SK-N-SH (cell line): ENCODE measurements around the gene CSNK1E. TPM values are rescaled to one million over a fixed set of nuclear protein-coding genes. Genes with fewer than 3 reads are reported as not detected.

Experiments used
- CTCF ChIA-PET: fragments of 300-600, 350-600 bp; formaldehyde crosslinking; extraction: SDS; loops from one replicate; lab custom pipeline; 2021; lab: Yijun Ruan, JAX
- POLR2A ChIA-PET: fragments of 350-600 bp; sonication (Branson Sonifier 250); formaldehyde crosslinking; extraction: SDS; loops from one replicate; lab custom pipeline; 2020; ENCODE audit warnings: antibody characterized with exemption, inconsistent platforms; lab: Yijun Ruan, JAX
- DNase-seq: peaks from one replicate; pipeline ENCODE4 v3.0.0; 2012
- H2AFZ ChIP-seq: fragments of 200-600 bp; sonication (generic); 2 replicates; pipeline ENCODE4 v1.8.1; 2016; ENCODE audit warnings: antibody characterized with exemption, mild to moderate bottlenecking, low read depth
- H3F3A ChIP-seq: fragments of 200-600 bp; sonication (generic); replicated peaks from 2 replicates; pipeline ENCODE3; 2016; ENCODE audit warnings: antibody characterized with exemption, mild to moderate bottlenecking; ENCODE audit not compliant: insufficient read depth
- H3K27ac ChIP-seq, 2 experiments: fragments of 200-500 bp in 1 of 2; fragments of 200-600 bp in 1 of 2; sonication (Bioruptor generic) in 1 of 2; sonication (generic), shearing (Covaris generic) in 1 of 2; 2 replicates each; pipeline versions ENCODE4 v1.5.1 to v1.6.1; 2014 to 2016; ENCODE audit warnings: low read depth in 2 of 2, inconsistent platforms in 1 of 2, low read length in 1 of 2, mild to moderate bottlenecking in 1 of 2, mixed read lengths in 1 of 2
- H3K27me3 ChIP-seq: fragments of 200-600 bp; sonication (generic), shearing (Covaris generic); 2 replicates; pipeline ENCODE4 v1.6.1; 2016; ENCODE audit warnings: mixed run types; ENCODE audit not compliant: insufficient read depth
- H3K36me3 ChIP-seq, 2 experiments: fragments of 200-500 bp in 1 of 2; fragments of 200-600 bp in 1 of 2; sonication (Bioruptor generic) in 1 of 2; sonication (generic) in 1 of 2; replicated peaks in 1 of 2; 2 replicates each; pipeline versions ENCODE3 to v1.5.1; 2014 to 2016; ENCODE audit warnings: low read length in 1 of 2, mild to moderate bottlenecking in 1 of 2; ENCODE audit not compliant: insufficient read depth in 2 of 2, control insufficient read depth in 1 of 2
- H3K4me1 ChIP-seq, 2 experiments: fragments of 200-500 bp in 1 of 2; fragments of 200-600 bp in 1 of 2; sonication (Bioruptor generic) in 1 of 2; sonication (generic), shearing (Covaris generic) in 1 of 2; 2 replicates each; pipeline versions ENCODE4 v1.5.1 to v1.6.1; 2014 to 2016; ENCODE audit warnings: low read depth in 1 of 2, low read length in 1 of 2, mixed run types in 1 of 2; ENCODE audit not compliant: insufficient read depth in 2 of 2, control insufficient read depth in 1 of 2
- H3K4me2 ChIP-seq: fragments of 200-600 bp; sonication (generic), shearing (Covaris generic); 2 replicates; pipeline ENCODE4 v1.6.1; 2017; ENCODE audit warnings: mixed run types
- H3K4me3 ChIP-seq, 2 experiments: fragments of 200-500 bp in 1 of 2; fragments of 200-600 bp in 1 of 2; sonication (Bioruptor generic) in 1 of 2; sonication (generic), shearing (Covaris generic) in 1 of 2; 2 replicates each; pipeline versions ENCODE4 v1.5.1 to v1.8.1; 2014 to 2016; ENCODE audit warnings: low read depth in 2 of 2, inconsistent platforms in 1 of 2, low read length in 1 of 2, mild to moderate bottlenecking in 1 of 2, mixed read lengths in 1 of 2, moderate library complexity in 1 of 2
- H3K79me2 ChIP-seq: fragments of 200-600 bp; sonication (generic); 2 replicates; pipeline ENCODE4 v1.8.1; 2017; ENCODE audit warnings: mild to moderate bottlenecking; ENCODE audit not compliant: insufficient read depth
- H3K9ac ChIP-seq: fragments of 200-600 bp; sonication (generic); 2 replicates; pipeline ENCODE4 v1.6.1; 2017; ENCODE audit warnings: mixed run types
- H3K9me2 ChIP-seq: fragments of 200-600 bp; sonication (generic); 2 replicates; pipeline ENCODE4 v1.6.1; 2017; ENCODE audit warnings: mixed run types
- H3K9me3 ChIP-seq: fragments of 200-600 bp; sonication (generic); 2 replicates; pipeline ENCODE4 v1.6.1; 2017; ENCODE audit warnings: mixed run types, mild to moderate bottlenecking, moderate library complexity
- H4K20me1 ChIP-seq: fragments of 200-600 bp; sonication (generic); 2 replicates; pipeline ENCODE4 v1.6.1; 2017; ENCODE audit warnings: mild to moderate bottlenecking, mixed run types; ENCODE audit not compliant: insufficient read depth
- CHD2 ChIP-seq: fragments of 150-350 bp; IDR thresholded peaks from 2 replicates; pipeline ENCODE4 v1.6.1; 2018; ENCODE audit warnings: low read length; ENCODE audit not compliant: partially characterized antibody
- CTCF ChIP-seq: fragments of 200-600 bp; sonication (generic); IDR thresholded peaks from 2 replicates; pipeline ENCODE4 v1.6.1; 2017; ENCODE audit warnings: antibody characterized with exemption, mild to moderate bottlenecking, moderate library complexity
- EP300 ChIP-seq, 2 experiments: IDR thresholded peaks; 2 replicates each; pipeline versions ENCODE4 v1.4.0 to v1.6.1; 2012; ENCODE audit warnings: borderline replicate concordance in 1 of 2, low read depth in 1 of 2, low read length in 1 of 2
- FOSL2 ChIP-seq: IDR thresholded peaks from 2 replicates; pipeline ENCODE4 v1.4.0; 2012; ENCODE audit warnings: low read depth, mild to moderate bottlenecking, moderate library complexity, borderline replicate concordance
- FOXJ3 ChIP-seq: sonication (generic); formaldehyde crosslinking; IDR thresholded peaks from 2 replicates; pipeline ENCODE4 v1.5.1; 2020; ENCODE audit warnings: mild to moderate bottlenecking, missing genetic modification reagents
- GABPA ChIP-seq: IDR thresholded peaks from 2 replicates; pipeline ENCODE4 v1.4.0; 2012; ENCODE audit warnings: low read depth, mild to moderate bottlenecking
- IRF3 ChIP-seq: fragments of 150-350 bp; IDR thresholded peaks from 2 replicates; pipeline ENCODE4 v1.6.1; 2016; ENCODE audit warnings: mild to moderate bottlenecking, low read depth, low read length
- JUND ChIP-seq: IDR thresholded peaks from 2 replicates; pipeline ENCODE4 v1.4.0; 2012
- NFIC ChIP-seq: IDR thresholded peaks from 2 replicates; pipeline ENCODE4 v1.4.0; 2012; ENCODE audit warnings: borderline replicate concordance
- NRF1 ChIP-seq: IDR thresholded peaks from 2 replicates; pipeline ENCODE4 v1.6.1; 2012; ENCODE audit warnings: low read depth, mild to moderate bottlenecking, low read length
- POLR2AphosphoS5 ChIP-seq: IDR thresholded peaks from 2 replicates; pipeline ENCODE4 v1.6.1; 2012; ENCODE audit warnings: low read depth, low read length
- RXRA ChIP-seq: IDR thresholded peaks from 2 replicates; pipeline ENCODE4 v1.4.0; 2012; ENCODE audit warnings: low read depth, mild to moderate bottlenecking, borderline replicate concordance
- SIN3A ChIP-seq: IDR thresholded peaks from 2 replicates; pipeline ENCODE4 v1.6.1; 2012; ENCODE audit warnings: low read depth, mild to moderate bottlenecking, low read length, moderate library complexity, borderline replicate concordance
- TCF12 ChIP-seq: IDR thresholded peaks from 2 replicates; pipeline ENCODE4 v1.4.0; 2012
- TEAD4 ChIP-seq: IDR thresholded peaks from 2 replicates; pipeline ENCODE4 v1.4.0; 2012; ENCODE audit warnings: mild to moderate bottlenecking, borderline replicate concordance; ENCODE audit not compliant: insufficient read depth
- WGBS: methylation state at CpG from one replicate; pipeline ENCODE4 v1.1.6; 2017; ENCODE audit warnings: low lambda C conversion rate; 5-methylcytosine and 5-hydroxymethylcytosine counted together
- polyA plus RNA-seq, 3 experiments: library from polyadenylated mRNA; depleted of rRNA; stranded (reverse); fragments of >200 nt; gene quantifications; 2 replicates each; pipeline ENCODE4 v1.2.3, GENCODE V29; 2012
- TF ChIP-seq, protein P1 (sequence below): IDR thresholded peaks from 2 replicates; pipeline ENCODE4 v1.6.1; 2012; ENCODE audit warnings: mild to moderate bottlenecking, low read depth, low read length, moderate library complexity
- TF ChIP-seq, protein P2 (sequence below): fragments of 150-350 bp; IDR thresholded peaks from 2 replicates; pipeline ENCODE4 v1.6.1; 2017; ENCODE audit warnings: antibody characterized with exemption, low read length, low read depth, borderline replicate concordance

Gene CSNK1E
- polyA plus RNA-seq, 1 of the 3 experiments (the other 2 are of a cell fraction): 130 TPM

DNA sequence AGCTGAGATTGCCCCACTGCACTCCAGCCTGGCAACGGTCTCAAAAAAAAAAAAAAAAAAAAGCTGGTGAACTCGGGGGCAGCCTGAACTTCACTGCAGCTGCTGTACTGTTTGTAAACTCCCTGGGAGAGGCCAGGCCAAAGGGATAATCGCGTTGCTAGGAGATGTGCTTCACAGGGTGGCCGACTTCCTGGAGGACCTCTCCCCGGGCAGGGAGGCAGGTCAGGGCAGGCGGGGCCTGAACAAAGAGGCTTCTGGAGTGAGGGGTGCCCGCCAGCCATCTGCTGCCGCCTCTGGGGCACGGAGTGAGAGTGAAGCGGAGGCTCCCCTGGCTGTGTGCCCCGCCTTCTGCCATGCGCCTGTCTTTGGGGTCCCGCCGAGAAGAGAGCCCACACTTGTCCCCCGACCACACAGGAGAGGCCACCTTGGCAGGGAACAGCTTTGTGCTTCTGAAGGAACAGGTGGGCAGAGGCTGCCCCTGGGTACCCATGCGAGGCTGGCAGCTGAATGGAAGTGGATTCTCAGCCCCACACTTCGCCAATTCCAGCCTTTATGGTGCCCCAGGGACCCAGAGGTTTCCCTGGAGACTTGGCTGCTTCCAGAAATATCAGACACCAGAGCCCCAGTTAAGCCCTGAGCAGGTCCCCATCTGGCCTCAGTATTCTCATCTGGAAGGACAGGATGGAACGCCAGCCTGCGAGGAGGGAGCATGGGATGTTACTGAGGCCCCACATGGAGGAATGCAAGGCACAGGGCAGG, 74.0 kb downstream of the CSNK1E start:
- ChIA-PET CTCF (no interaction called here), POLR2A (no interaction called here)
- H3K36me3 ChIP-seq: peaks cover 0 to 6% of the 10 kb centered on the region in 2 experiments
- H4K20me1 ChIP-seq: no peaks in the 10 kb centered on the region
- peaks cover 11% of the 10 kb centered on the region for H3F3A ChIP-seq
- H3K9ac ChIP-seq: no peak overlapping the region
- TF ChIP-seq SIN3A (no peak), TCF12 (no peak), NFIC (no peak), FOSL2 (no peak), EP300 (IDR thresholded peaks at IDR 0.05; ENCODE audit: borderline replicate concordance in 1 of 2, low read depth in 1 of 2, low read length in 1 of 2) (no peak), TEAD4 (no peak), GABPA (no peak), RXRA (no peak), POLR2AphosphoS5 (no peak), FOXJ3 (no peak), CTCF (no peak), JUND (no peak), NRF1 (no peak), CHD2 (no peak), IRF3 (no peak)
- TF ChIP-seq, protein P1, sequence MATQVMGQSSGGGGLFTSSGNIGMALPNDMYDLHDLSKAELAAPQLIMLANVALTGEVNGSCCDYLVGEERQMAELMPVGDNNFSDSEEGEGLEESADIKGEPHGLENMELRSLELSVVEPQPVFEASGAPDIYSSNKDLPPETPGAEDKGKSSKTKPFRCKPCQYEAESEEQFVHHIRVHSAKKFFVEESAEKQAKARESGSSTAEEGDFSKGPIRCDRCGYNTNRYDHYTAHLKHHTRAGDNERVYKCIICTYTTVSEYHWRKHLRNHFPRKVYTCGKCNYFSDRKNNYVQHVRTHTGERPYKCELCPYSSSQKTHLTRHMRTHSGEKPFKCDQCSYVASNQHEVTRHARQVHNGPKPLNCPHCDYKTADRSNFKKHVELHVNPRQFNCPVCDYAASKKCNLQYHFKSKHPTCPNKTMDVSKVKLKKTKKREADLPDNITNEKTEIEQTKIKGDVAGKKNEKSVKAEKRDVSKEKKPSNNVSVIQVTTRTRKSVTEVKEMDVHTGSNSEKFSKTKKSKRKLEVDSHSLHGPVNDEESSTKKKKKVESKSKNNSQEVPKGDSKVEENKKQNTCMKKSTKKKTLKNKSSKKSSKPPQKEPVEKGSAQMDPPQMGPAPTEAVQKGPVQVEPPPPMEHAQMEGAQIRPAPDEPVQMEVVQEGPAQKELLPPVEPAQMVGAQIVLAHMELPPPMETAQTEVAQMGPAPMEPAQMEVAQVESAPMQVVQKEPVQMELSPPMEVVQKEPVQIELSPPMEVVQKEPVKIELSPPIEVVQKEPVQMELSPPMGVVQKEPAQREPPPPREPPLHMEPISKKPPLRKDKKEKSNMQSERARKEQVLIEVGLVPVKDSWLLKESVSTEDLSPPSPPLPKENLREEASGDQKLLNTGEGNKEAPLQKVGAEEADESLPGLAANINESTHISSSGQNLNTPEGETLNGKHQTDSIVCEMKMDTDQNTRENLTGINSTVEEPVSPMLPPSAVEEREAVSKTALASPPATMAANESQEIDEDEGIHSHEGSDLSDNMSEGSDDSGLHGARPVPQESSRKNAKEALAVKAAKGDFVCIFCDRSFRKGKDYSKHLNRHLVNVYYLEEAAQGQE: no peak
- TF ChIP-seq, protein P2, sequence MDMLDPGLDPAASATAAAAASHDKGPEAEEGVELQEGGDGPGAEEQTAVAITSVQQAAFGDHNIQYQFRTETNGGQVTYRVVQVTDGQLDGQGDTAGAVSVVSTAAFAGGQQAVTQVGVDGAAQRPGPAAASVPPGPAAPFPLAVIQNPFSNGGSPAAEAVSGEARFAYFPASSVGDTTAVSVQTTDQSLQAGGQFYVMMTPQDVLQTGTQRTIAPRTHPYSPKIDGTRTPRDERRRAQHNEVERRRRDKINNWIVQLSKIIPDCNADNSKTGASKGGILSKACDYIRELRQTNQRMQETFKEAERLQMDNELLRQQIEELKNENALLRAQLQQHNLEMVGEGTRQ: no peak
- no peak overlapping the region for H3K4me3 ChIP-seq
- peaks cover 5% of the 10 kb centered on the region; the same call in 1 of the 2 replicates for H3K79me2 ChIP-seq
- DNase-seq: no peak
- H3K4me2 ChIP-seq: no peak overlapping the region
- H3K4me1 ChIP-seq: peaks cover 16 to 23% of the 10 kb centered on the region in 2 experiments; a peak in 2 of 4 replicates
- WGBS: 82% methylated on average over 6 of the region's 20 CpGs
- no peaks in the 10 kb centered on the region for H3K9me3 ChIP-seq
- H3K9me2 ChIP-seq: no peaks in the 10 kb centered on the region
- no peaks in the 10 kb centered on the region for H3K27me3 ChIP-seq
- H3K27ac ChIP-seq: no peak overlapping the region; a peak in 1 of 4 replicates
- H2AFZ ChIP-seq: no peak overlapping the region
